HG03442 (cell line): Measurements from ENCODE around the gene NT5DC2.

Source experiments
- ATAC-seq: cut with Tn5 transposase; IDR thresholded peaks from one replicate; pipeline ENCODE4 v1.9.1; 2021; ENCODE audit warnings: mild to moderate bottlenecking, moderate library complexity; ENCODE audit not compliant: unreplicated experiment

NT5DC2 gene

DNA sequence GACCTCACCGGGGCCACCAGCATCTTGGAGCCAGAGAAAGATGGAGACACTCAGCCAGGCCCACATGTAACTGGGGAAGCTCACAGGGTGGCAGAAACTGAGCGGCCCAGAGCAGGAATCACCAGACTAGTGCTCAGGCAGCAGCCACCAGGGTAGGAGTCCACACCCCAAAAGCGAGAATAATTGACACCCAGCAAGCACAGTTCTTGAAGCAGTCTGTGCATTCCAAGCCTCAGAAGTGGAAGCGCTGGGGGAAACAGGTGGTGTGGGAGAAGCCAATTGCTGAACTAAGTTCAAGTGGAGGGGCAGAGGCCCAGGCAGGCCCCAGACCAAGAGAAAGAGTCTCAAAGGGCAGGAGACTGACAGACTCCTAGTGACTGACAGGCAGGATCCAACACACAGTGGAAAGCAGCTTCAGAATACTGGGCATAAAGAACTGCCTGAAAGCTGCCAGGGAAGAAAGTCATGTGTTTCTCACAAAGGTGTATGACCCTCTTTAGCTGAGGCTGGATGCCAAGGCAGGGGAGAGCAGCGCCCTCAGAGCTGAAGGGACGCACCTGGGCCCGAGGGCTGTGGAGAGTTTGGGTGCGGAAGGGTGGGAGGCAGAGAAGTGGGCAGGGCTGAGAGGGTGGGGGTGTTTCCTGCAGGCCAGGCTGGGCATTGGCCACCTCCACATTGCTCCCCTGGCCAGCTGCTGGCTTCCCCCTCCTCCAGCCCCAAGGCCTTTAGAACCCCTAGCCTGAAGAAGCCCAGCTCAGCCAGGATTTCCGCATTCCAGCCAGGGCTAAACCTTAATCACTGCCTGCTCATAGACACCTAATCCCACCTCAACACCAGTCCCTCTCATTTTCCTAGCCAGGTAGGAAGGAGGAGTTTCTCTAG lies 7.7 kb downstream of the NT5DC2 start:
- no peak for ATAC-seq

GRCh38 chr3:52524752-52525679 lies 8.6 kb downstream of the NT5DC2 start:
- ATAC-seq: no peak

DNA sequence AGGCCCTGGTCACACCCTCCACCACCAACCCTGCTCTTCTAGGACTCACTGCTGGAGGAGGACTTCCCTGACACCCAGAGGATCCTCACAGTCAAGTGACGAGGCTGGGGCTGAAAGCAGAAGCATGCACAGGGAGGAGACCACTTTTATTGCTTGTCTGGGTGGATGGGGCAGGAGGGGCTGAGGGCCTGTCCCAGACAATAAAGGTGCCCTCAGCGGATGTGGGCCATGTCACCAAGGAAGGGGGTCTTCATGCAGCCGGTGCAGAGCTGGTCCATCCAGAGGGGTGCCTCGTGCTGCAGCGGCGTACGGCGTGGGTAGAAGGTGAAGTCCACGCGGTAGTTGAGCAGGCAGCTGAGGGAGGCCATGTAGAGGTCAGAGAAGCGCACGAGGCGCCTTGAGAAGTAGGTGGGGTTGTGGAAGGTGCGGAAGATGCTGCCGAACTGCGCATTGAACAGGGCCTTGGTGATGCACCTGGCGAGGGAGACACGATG lies 9.4 kb downstream of the NT5DC2 start:
- ATAC-seq: no peak

DNA sequence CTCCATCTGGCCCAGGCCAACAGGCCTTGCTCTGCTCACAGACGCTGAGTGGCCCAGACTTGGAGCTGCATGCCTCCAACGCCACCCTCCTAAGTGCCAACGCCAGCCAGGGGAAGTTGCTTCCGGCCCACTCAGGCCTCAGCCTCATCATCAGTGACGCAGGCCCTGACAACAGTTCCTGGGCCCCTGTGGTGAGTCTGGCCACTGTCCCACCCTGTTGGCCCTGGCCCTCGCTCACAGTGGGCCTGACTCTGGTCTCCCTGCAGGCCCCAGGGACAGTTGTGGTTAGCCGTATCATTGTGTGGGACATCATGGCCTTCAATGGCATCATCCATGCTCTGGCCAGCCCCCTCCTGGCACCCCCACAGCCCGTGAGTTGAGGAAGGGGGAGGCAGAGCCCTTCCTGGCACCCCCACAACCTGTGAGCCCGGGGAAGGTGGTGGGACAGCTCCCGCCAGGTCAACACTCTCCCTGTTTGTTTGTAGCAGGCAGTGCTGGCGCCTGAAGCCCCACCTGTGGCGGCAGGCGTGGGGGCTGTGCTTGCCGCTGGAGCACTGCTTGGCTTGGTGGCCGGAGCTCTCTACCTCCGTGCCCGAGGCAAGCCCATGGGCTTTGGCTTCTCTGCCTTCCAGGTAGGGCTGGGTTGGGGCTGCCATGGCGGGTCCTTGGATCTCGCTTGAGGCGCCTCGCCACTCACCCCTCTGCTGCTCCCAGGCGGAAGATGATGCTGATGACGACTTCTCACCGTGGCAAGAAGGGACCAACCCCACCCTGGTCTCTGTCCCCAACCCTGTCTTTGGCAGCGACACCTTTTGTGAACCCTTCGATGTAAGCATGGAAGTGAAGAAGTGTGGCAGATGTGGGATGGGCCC lies 10.0 kb downstream of the NT5DC2 start:
- no peak for ATAC-seq

GRCh38 chr3:52522651-52523251 lies 10.9 kb downstream of the NT5DC2 start:
- no peak for ATAC-seq

- ATAC-seq: no peak
Observed at GRCh38 chr3:52521881-52522650, 11.6 kb downstream of the NT5DC2 start.

- no peak for ATAC-seq
Observed at GRCh38 chr3:52521488-52521824, 12.2 kb downstream of the NT5DC2 start.

DNA sequence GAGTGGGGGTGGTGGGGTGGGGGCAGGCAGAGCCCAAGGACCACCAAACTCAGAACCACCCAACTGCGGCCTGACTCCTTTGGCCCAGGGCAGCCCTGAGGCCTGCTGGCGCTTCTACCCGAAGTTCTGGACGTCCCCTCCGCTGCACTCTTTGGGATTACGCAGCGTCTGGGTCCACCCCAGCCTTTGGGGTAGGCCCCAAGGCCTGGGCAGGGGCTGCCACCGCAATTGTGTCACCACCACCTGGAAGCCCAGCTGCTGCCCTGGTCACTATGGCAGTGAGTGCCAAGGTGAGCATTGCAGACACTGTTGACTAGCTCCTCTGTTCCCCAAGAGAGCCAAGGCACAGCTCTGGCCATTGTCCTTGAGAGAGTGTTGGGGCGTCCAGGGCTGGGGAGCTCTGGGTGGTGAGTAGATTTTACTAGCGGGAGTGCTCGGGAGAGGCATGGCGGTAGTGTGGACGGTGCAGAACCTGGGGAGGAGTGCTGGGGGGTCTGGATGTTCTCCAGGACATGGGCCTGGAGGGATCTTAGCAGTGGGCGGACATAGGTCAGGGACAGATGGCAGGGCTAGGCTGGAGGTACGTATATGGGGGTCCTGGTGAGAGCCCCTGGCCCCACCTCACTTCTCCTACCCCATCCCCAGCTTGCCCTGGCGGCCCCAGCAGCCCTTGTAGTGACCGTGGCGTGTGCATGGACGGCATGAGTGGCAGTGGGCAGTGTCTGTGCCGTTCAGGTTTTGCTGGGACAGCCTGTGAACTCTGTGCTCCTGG lies 12.8 kb downstream of the NT5DC2 start:
- ATAC-seq: no peak

GRCh38 chr3:52520141-52520667 lies 13.5 kb downstream of the NT5DC2 start:
- ATAC-seq: no peak

DNA sequence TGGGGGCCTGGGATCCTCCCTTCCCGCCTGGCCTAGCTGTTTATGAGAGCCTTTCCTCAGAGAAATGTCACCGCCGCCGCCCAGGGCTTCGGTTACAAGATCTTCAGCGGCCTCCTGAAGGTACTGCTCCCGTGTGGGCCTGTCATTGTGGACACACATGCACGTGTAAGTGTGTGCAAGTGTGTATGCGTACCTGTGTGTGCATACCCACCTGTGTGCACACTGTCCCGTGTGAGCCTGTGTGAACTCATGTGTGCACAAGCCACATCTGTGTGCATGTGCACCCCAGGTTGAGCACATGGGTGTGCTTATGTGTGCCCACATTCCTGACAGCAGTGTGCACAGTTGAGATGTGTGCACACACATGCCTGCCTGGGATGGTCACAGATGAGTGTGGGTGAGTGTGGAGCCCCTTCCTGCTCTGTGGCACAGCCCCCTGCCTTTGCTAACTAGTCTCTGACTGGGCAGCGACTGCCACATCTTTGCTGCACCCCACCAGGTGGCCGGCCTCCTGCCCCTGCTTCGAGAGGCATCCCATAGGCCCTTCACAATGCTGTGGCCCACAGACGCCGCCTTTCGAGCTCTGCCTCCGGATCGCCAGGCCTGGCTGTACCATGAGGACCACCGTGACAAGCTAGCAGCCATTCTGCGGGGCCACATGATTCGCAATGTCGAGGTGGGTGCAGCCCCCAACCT lies 14.1 kb downstream of the NT5DC2 start:
- no peak for ATAC-seq

DNA sequence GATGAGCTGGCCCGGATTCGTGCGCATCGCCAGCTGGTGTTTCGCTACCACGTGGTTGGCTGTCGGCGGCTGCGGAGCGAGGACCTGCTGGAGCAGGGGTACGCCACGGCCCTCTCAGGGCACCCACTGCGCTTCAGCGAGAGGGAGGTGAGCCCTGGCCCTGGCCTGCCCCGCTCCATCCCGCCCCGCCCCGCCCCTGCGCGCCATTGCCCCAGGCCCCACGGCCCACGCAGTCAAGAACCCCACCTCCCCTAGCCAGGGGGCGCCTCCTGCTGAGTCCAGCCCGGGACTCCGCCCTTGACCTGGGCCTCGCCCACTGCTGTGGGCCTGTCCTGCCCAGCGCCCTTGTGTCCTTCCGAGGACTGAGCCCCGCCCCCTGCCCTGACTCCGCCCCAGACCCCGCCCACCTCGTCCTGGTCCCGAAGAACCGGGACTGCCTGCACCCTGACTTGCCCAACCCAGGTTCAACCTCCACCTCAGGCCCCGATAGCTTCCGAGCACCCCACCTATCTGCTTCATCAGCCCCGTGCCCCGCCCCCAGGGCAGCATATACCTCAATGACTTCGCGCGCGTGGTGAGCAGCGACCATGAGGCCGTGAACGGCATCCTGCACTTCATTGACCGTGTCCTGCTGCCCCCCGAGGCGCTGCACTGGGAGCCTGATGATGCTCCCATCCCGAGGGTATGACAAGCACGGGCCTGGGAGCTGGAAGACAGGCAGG lies 14.8 kb downstream of the NT5DC2 start:
- no peak for ATAC-seq

DNA sequence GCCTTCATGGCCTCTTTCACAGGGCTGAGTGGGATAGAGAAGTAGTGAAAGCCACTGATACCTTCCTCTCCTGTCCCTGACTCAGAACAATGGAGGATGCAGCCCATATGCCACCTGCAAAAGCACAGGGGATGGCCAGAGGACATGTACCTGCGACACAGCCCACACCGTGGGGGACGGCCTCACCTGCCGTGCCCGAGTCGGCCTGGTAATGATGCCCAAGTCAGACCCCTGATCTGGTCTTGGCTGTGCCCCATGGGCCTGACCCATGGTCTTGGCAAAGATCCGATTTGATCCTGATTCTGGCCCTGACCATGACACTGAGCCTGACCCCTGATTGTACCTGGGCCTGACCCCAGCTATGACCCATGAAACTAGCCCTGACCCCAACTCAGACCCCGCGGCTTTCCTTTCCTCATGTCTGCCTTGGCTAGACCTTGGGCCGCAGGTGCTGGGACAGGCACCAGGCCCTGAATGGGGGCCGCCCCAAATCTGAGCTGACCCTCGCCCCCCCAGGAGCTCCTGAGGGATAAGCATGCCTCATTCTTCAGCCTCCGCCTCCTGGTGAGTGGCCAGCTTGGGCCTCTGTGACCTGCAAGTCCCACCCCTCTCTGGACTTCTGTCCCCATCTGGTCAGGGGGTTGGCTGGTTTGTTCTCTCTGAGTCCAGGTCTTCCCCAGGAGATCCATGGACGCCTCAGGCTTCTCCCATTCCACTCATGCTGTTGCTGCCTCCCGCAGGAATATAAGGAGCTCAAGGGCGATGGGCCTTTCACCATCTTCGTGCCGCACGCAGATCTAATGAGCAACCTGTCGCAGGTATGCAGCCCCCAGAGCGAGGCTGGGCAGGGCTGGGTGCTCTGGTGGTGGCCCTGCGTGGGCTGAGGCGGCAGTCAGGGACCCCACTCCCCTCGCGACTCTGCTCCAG lies 15.6 kb downstream of the NT5DC2 start:
- no peak for ATAC-seq

- no peak for ATAC-seq
Observed at GRCh38 chr3:52516509-52517195, 17.0 kb downstream of the NT5DC2 start.

DNA sequence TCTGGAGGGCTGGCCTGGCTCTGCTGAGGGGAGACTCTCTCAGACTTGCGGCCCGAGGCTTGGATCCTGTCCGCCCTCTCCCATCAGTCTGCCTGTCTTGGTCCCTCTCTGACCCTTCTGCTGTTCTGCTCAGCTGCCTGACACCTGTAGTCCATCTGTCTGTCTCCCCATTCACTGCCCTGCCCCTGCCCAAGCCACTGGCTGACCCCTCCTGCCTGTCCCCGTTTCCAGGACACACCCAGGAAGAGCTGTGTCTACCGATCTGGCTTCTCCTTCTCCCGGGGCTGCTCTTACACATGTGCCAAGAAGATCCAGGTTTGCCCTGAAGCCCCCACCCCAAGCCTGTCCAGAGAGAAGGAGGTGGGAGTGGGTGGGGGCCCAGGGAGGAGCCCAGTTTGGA lies 18.5 kb downstream of the NT5DC2 start:
- no peak for ATAC-seq

- no peak for ATAC-seq
Observed at GRCh38 chr3:52514576-52514975, 19.1 kb downstream of the NT5DC2 start.

DNA sequence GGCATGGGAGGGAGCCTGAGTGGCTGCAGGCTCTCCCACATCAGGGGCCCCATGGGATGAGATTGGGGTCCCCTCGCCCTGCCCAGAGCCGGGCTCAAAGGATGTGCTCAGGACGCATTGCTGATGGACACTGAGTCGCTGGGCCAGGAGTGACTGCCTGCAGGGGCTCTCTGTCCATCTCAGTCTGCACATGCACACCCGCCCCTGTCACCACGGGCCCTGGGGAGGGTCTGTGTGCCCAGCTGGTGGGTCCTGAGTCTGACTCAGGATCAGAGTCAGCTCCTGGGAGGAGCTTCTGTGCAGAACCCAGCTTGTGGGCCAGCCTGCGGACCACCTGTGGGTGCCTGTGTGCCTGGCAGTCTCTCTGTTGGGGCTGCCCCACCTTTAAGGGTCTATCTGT lies 20.4 kb downstream of the NT5DC2 start:
- no peak for ATAC-seq
